ENCODE results near the gene KIF4A.
"Not testable (repeated sequence)": the region's sequence is repeated elsewhere in the genome, so short reads cannot be mapped to it uniquely, and the experiment has no call there.

Gene KIF4A, protein sequence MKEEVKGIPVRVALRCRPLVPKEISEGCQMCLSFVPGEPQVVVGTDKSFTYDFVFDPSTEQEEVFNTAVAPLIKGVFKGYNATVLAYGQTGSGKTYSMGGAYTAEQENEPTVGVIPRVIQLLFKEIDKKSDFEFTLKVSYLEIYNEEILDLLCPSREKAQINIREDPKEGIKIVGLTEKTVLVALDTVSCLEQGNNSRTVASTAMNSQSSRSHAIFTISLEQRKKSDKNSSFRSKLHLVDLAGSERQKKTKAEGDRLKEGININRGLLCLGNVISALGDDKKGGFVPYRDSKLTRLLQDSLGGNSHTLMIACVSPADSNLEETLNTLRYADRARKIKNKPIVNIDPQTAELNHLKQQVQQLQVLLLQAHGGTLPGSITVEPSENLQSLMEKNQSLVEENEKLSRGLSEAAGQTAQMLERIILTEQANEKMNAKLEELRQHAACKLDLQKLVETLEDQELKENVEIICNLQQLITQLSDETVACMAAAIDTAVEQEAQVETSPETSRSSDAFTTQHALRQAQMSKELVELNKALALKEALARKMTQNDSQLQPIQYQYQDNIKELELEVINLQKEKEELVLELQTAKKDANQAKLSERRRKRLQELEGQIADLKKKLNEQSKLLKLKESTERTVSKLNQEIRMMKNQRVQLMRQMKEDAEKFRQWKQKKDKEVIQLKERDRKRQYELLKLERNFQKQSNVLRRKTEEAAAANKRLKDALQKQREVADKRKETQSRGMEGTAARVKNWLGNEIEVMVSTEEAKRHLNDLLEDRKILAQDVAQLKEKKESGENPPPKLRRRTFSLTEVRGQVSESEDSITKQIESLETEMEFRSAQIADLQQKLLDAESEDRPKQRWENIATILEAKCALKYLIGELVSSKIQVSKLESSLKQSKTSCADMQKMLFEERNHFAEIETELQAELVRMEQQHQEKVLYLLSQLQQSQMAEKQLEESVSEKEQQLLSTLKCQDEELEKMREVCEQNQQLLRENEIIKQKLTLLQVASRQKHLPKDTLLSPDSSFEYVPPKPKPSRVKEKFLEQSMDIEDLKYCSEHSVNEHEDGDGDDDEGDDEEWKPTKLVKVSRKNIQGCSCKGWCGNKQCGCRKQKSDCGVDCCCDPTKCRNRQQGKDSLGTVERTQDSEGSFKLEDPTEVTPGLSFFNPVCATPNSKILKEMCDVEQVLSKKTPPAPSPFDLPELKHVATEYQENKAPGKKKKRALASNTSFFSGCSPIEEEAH

DNA sequence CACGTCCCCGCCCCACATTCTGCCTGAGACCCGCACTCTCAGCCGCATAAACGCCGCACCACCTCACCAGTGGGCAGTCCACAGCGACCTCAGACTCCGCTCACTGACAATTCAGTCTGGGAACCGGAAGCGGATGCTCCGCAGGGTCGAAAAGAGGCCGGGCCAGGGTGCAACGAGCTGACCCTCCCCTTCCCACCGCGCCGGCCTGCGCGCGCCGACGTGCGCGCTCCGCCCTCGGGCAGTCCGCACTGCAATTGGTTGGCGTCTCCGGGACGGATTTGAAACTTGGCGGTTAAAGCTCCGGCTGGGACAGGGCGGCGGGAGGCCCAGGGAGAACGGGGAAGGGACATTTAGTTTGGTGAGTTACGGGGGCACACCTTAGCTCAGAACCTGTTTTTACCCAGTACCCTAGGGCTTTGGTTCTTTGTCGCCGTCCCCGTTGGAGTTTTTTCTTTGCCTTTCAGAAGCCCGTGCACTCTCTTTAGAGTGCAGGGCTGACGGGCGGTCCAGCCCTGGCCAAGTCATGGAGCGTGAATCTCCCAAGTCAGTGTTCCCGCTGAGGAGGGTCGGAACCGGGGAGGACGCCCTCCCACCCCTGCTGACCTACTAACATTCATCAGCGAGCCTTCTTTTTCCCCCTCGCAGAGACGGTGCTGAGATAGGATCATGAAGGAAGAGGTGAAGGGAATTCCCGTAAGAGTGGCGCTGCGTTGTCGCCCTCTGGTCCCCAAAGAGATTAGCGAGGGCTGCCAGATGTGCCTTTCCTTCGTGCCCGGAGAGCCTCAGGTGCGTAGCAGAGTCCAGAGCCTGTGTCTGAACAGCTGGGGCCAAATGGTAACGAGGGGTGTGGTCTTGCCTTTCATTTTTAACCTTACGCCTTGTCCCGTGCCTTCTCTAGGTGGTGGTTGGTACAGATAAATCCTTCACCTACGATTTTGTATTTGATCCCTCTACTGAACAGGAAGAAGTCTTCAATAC lies at the start of gene KIF4A, which contains the start of gene PDZD11:
Gene KIF4A, plus strand, starts transcription at position 312 of the 978 bp plus-strand sequence. Its CDS starts 355 bp downstream, at position 667.
Gene PDZD11, minus strand, starts transcription at position 135 of the 978 bp plus-strand sequence. CDS start 586 bp downstream, outside the sequence.
- Mint-ChIP-seq H3K4me1 (no peaks in the 10 kb centered on the region), H3K36me3 (peaks cover 19% of the 10 kb centered on the region), H3K4me3 (peak within 1 kb of the TSS; percentile 78), H3K27ac (peak within 1 kb of the TSS; percentile 80), H3K9me3 (no peaks in the 10 kb centered on the region)
- peak; percentile 60 to 86 for DNase-seq (ENCODE audit: low spot score in 2 of 2)
- peak; percentile 99 for ATAC-seq

DNA sequence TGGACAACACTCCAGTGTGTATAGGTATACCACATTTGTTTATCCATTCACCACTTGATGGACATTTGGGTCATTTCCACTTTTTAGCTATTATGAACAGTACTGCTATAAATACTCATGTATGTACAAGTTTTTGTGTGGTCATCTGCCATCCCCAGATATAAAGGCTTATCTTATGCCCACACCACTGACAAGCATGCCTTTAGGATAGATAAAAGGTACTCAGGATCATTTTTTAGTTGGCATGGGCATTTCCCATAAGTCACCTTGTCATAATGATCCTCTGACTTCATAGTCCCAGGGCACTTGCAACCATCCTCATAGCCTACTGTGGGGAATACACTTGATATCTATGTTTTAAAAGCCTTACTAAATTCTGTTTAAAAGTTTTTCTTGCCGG lies 49.2 kb upstream of the KIF4A start:
- DNase-seq (ENCODE audit: low spot score in 2 of 2) (no peak), ATAC-seq (no peak)
- Mint-ChIP-seq H3K27ac (no peak overlapping the region), H3K4me3 (no peak overlapping the region), H3K9me3 (no peaks in the 10 kb centered on the region), H3K36me3 (no peaks in the 10 kb centered on the region), H3K4me1 (no peaks in the 10 kb centered on the region)

GRCh38 chrX:70241501-70241900 lies 48.4 kb upstream of the KIF4A start:
- no peak for DNase-seq (ENCODE audit: low spot score in 2 of 2)
- H3K4me3 Mint-ChIP-seq: no peak overlapping the region
- H3K36me3 Mint-ChIP-seq: no peaks in the 10 kb centered on the region
- no peaks in the 10 kb centered on the region for H3K9me3 Mint-ChIP-seq
- H3K4me1 Mint-ChIP-seq: no peaks in the 10 kb centered on the region
- no peak for ATAC-seq
- H3K27ac Mint-ChIP-seq: no peak overlapping the region

DNA sequence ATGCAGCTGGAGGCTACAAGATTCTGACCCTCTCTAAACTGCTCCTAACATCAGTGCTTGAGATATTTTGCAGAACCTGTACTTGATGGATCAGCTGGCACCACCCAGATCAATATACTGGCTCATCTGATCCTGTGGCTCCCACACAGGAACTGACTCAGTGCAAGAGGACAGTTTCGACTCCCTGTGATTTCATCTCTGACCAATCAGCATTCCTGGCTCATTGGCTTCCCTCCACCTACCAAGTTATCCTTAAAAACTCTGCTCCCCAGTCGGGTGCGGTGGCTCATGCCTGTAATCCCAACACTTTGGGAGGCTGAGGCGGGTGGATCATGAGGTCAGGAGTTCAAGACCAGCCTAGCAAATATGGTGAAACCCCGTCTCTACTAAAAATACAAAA lies 46.3 kb upstream of the KIF4A start:
- not testable (repeated sequence) for H3K4me3 Mint-ChIP-seq; ATAC-seq; H3K4me1 Mint-ChIP-seq; H3K27ac Mint-ChIP-seq; DNase-seq (ENCODE audit: low spot score in 2 of 2); H3K36me3 Mint-ChIP-seq; H3K9me3 Mint-ChIP-seq

GRCh38 chrX:70244881-70245280 lies 45.0 kb upstream of the KIF4A start:
- Mint-ChIP-seq H3K9me3 (no peaks in the 10 kb centered on the region), H3K4me1 (no peaks in the 10 kb centered on the region), H3K4me3 (no peak overlapping the region), H3K27ac (no peak overlapping the region), H3K36me3 (no peaks in the 10 kb centered on the region)
- ATAC-seq: no peak
- DNase-seq (ENCODE audit: low spot score in 2 of 2): no peak

GRCh38 chrX:70247252-70247651 lies 42.7 kb upstream of the KIF4A start:
- H3K36me3 Mint-ChIP-seq: no peaks in the 10 kb centered on the region
- no peaks in the 10 kb centered on the region for H3K9me3 Mint-ChIP-seq
- no peak for ATAC-seq
- no peak for DNase-seq (ENCODE audit: low spot score in 2 of 2)
- H3K27ac Mint-ChIP-seq: no peak overlapping the region
- H3K4me1 Mint-ChIP-seq: no peaks in the 10 kb centered on the region
- H3K4me3 Mint-ChIP-seq: no peak overlapping the region

GRCh38 chrX:70252491-70252890 lies 37.4 kb upstream of the KIF4A start:
- Mint-ChIP-seq H3K27ac (no peak overlapping the region), H3K9me3 (no peaks in the 10 kb centered on the region), H3K36me3 (no peaks in the 10 kb centered on the region), H3K4me1 (peaks cover 5% of the 10 kb centered on the region), H3K4me3 (no peak overlapping the region)
- ATAC-seq (no peak), DNase-seq (ENCODE audit: low spot score in 2 of 2) (no peak)

DNA sequence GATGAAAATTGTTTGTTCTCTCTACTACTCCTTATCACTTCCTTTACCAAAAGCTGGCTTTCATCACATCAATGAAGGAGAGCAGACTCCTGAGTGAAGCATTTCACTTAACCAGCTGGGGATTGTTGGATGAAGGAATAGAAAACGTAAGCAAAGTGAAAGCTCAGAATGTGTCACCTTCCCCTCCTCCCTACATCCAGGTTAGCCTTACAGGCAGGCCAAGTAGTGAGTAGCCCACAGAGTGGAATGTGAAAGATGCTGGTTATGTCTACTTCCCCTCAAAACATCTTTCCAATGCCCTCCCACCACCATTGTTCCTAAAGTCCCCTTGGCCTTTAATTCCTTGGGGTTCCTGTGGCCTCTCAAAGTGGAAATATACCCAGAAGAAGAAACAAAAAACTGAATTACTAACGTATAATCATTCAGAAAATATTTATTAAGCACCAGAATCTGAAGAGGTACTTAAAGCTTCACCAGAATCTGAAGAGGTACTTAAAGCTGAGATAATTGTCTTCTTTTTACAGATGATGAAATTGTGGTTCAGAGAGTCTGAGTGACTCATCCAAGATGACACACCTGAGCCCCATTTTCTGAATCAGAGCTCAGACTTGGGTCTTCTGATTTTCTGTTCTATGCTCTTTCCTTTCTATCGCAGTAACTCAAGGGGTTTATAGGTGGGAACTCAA lies 36.4 kb upstream of the KIF4A start:
- H3K9me3 Mint-ChIP-seq: no peaks in the 10 kb centered on the region
- ATAC-seq (peak; percentile 67), DNase-seq (ENCODE audit: low spot score in 2 of 2) (no peak)
- peak overlapping the region; percentile 38 for H3K27ac Mint-ChIP-seq
- H3K36me3 Mint-ChIP-seq: no peaks in the 10 kb centered on the region
- H3K4me1 Mint-ChIP-seq: peaks cover 5% of the 10 kb centered on the region
- no peak overlapping the region for H3K4me3 Mint-ChIP-seq

- Mint-ChIP-seq H3K4me1 (peaks cover 5% of the 10 kb centered on the region), H3K9me3 (no peaks in the 10 kb centered on the region), H3K4me3 (no peak overlapping the region), H3K36me3 (no peaks in the 10 kb centered on the region), H3K27ac (peak overlapping the region; percentile 38)
- ATAC-seq (no peak), DNase-seq (ENCODE audit: low spot score in 2 of 2) (no peak)
These were observed 35.9 kb upstream of the KIF4A start for GRCh38 chrX:70254063-70254400.

DNA sequence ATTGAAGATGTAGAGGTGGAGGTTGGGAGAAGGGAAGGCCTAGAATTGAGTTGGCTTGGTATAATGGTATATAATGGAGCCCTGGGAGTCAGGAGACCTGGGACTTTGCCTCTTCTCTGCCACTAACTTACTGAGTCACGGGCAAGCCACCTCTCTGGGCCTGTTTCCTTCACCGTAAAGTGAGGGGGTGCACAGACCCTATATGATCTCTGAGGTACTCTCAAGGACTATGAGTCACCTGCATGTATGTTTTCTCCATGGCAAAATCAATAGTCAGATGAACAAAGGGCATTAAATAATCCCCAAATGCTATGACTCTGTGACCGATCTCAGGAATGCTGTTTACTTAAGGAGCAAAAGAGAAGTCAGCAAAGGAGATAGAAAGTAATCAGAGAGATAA lies 35.0 kb upstream of the KIF4A start:
- Mint-ChIP-seq H3K4me3 (no peak overlapping the region), H3K9me3 (no peaks in the 10 kb centered on the region), H3K4me1 (peaks cover 5% of the 10 kb centered on the region), H3K36me3 (no peaks in the 10 kb centered on the region), H3K27ac (no peak overlapping the region)
- DNase-seq (ENCODE audit: low spot score in 2 of 2) (no peak), ATAC-seq (no peak)

DNA sequence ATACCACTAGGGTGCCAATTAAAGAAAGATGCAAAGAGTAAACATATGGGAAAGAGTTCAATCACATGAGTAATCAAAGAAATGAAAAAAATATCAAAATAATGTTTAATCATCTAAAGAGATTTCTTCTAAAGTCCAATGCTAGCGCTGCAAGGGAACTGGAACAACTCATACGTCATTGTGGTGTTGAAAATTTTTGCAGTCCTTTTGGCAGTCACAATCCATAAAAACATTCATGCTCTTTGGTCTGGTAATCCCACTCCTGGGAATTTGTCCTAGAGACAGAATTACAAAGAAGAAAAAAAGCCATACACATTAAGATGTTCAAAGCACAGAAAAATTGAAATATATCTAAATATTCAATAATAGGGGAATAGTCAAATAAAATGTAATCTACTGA lies 34.5 kb upstream of the KIF4A start:
- no peak overlapping the region for H3K27ac Mint-ChIP-seq
- no peak for ATAC-seq
- DNase-seq (ENCODE audit: low spot score in 2 of 2): no peak
- no peaks in the 10 kb centered on the region for H3K9me3 Mint-ChIP-seq
- no peak overlapping the region for H3K4me3 Mint-ChIP-seq
- H3K36me3 Mint-ChIP-seq: no peaks in the 10 kb centered on the region
- H3K4me1 Mint-ChIP-seq: peaks cover 5% of the 10 kb centered on the region

GRCh38 chrX:70257423-70258288 lies 32.2 kb upstream of the KIF4A start:
- no peak for DNase-seq (ENCODE audit: low spot score in 2 of 2)
- Mint-ChIP-seq H3K9me3 (no peaks in the 10 kb centered on the region), H3K4me3 (no peak overlapping the region), H3K36me3 (no peaks in the 10 kb centered on the region), H3K27ac (no peak overlapping the region), H3K4me1 (peaks cover 5% of the 10 kb centered on the region)
- ATAC-seq: no peak

- DNase-seq (ENCODE audit: low spot score in 2 of 2) (no peak), ATAC-seq (no peak)
- Mint-ChIP-seq H3K36me3 (no peaks in the 10 kb centered on the region), H3K4me1 (no peaks in the 10 kb centered on the region), H3K4me3 (no peak within 1 kb of the TSS), H3K27ac (no peak within 1 kb of the TSS), H3K9me3 (no peaks in the 10 kb centered on the region)
These were observed 29.8 kb upstream of the KIF4A start, which contains the start of gene P2RY4 for GRCh38 chrX:70260104-70260503. TSS of gene P2RY4 (minus strand) at chrX:70260204. CDS start at chrX:70259624, 580 bp downstream.
